Mucosa of descending colon (tissue), 3 donors: ENCODE results near the gene SLITRK5. TPM values are rescaled to one million over a fixed set of nuclear protein-coding genes. Genes with fewer than 3 reads are reported as not detected.

ENCODE experiments used
- ATAC-seq: fragments of 200-7000 bp; cut with Tn5 transposase; one replicate; pipeline ENCODE4 v1.9.1; 2020; ENCODE audit warnings: mild to moderate bottlenecking, moderate library complexity
- DNase-seq, 3 donors: peaks; one replicate each; pipeline ENCODE4 v3.0.0-alpha.2; 2020
- H3K36me3 ChIP-seq: fragments of 200-600 bp; one replicate; pipeline ENCODE4 v1.8.0; 2021; ENCODE audit warnings: low read depth, mild to moderate bottlenecking
- H3K4me1 ChIP-seq: fragments of 200-600 bp; one replicate; pipeline ENCODE4 v1.8.0; 2021; ENCODE audit warnings: low read depth, mild to moderate bottlenecking
- H3K4me3 ChIP-seq: fragments of 200-600 bp; one replicate; pipeline ENCODE4 v1.8.0; 2021; ENCODE audit warnings: mild to moderate bottlenecking
- H3K9me3 ChIP-seq: fragments of 200-600 bp; one replicate; pipeline ENCODE4 v1.8.0; 2021; ENCODE audit warnings: mild to moderate bottlenecking
- CTCF ChIP-seq: fragments of 200-600 bp; IDR thresholded peaks from one replicate; pipeline ENCODE4 v1.8.0; 2022; ENCODE audit warnings: antibody characterized with exemption, mild to moderate bottlenecking
- intact Hi-C, 2 donors: fragments of 100-400 bp; cut with DNase I in 1 of 2; cut with micrococcal nuclease in 1 of 2; formaldehyde crosslinking; loops; one replicate each; pipeline versions ENCODE4 v1.11.0 to v1.11.1; 2022; cut with DNase I, micrococcal nuclease
- total RNA-seq, 3 donors: library from RNA; stranded (reverse); fragmentation: NEBNext Ultra II Directional in 2 of 3; extraction: Animal tissue kit (Norgen Biotek cat#: 25700) in 2 of 3; gene quantifications; one replicate each; pipeline versions ENCODE4 v1.2.1 to v1.2.4, GENCODE V29; 2021 to 2023
- donor health status: DM: no; HTN: no; CAD: no; lungs with moderate emphysema.
- donor health status: DM: no; HTN: no; CAD: no.
- donor health status: DM: no; HTN: yes; CAD: no.

SLITRK5 gene
- total RNA-seq, 3 donors from 2014 or later = 0.10 to 0.38 (median 0.23) TPM

- TF ChIP-seq CTCF = no peak
- ATAC-seq (no peak), DNase-seq (no peak)
- H3K9me3 ChIP-seq = no peaks in the 10 kb centered on the region
- H3K4me3 ChIP-seq = no peak overlapping the region
- H3K4me1 ChIP-seq = no peaks in the 10 kb centered on the region
- intact Hi-C loops = no loop called here
- H3K36me3 ChIP-seq = no peaks in the 10 kb centered on the region
Observed at GRCh38 chr13:87684850-87685742, 13.9 kb downstream of the SLITRK5 start.

- H3K9me3 ChIP-seq = no peaks in the 10 kb centered on the region
- no peak for ATAC-seq
- no peaks in the 10 kb centered on the region for H3K36me3 ChIP-seq
- DNase-seq = no peak
- no peak for TF ChIP-seq CTCF
- intact Hi-C loops = no loop called here
- H3K4me1 ChIP-seq = no peaks in the 10 kb centered on the region
- H3K4me3 ChIP-seq = no peak overlapping the region
Observed at GRCh38 chr13:87696458-87696857, 25.3 kb downstream of the SLITRK5 start.

DNA sequence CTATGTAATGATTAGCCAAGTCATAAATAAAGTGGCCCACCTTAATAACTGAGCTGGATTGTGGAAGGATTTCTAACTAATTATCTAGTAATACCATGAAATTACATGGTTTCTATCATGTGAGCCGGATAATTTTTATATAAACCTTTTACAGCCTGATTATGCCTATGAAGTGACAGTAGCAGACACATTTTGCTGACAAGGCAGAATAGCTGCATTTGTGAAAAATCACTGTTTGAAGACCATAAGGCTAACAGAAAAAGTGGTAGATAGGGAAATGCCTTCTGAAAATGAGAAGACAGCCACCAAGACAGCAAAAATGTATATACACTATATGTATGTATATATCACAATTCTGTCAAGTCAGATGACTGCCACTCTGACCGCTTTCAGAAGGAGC lies 27.1 kb downstream of the SLITRK5 start:
- no peak overlapping the region for H3K4me3 ChIP-seq
- H3K36me3 ChIP-seq = no peaks in the 10 kb centered on the region
- DNase-seq = no peak
- no peak for TF ChIP-seq CTCF
- ATAC-seq = no peak
- no peaks in the 10 kb centered on the region for H3K4me1 ChIP-seq
- intact Hi-C loops = no loop called here
- no peaks in the 10 kb centered on the region for H3K9me3 ChIP-seq

DNA sequence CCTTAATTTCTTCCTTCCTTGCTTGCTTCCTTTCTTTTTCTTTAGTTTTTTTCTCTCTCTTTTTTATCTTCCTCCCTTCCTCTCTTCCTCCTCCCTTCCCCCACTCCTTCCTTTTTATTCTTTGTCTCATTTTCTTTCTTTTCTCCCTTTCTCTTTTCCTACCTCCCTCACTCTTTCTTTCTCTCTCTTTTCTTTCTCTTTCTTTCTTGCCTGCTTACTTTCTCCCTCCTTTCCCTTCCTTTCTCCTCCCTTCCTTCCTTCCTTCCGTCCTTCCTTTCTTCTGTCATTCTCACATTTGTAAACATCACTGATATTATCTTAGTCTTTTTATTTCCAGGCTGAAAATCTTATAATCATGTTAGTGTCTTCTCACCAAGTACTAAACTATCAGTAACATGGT lies 38.8 kb downstream of the SLITRK5 start:
- H3K4me1 ChIP-seq = no peaks in the 10 kb centered on the region
- DNase-seq (no peak), ATAC-seq (no peak)
- H3K9me3 ChIP-seq = no peaks in the 10 kb centered on the region
- no peak for TF ChIP-seq CTCF
- intact Hi-C loops = no loop called here
- H3K36me3 ChIP-seq = no peaks in the 10 kb centered on the region
- H3K4me3 ChIP-seq = no peak overlapping the region

DNA sequence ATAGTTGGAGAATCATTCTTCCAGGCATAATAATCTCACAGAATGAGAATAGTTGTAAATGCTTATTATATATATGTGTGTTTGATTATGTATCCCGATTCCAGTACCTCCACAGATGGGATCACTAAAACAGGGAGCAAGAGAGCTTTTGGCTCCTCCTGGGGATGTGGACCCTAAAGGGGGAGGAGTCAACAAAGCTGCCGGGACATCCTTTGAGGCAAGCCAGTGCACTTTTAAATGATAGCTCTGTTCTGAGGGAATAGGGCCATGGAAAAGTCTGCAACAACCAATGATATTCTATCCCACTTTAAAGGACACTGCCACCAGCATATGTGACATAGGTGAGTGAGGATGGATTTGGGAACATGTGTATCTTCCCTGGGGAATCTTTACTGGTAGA lies 40.8 kb downstream of the SLITRK5 start:
- ATAC-seq (no peak), DNase-seq (no peak)
- no peak overlapping the region for H3K4me3 ChIP-seq
- H3K36me3 ChIP-seq = no peaks in the 10 kb centered on the region
- intact Hi-C loops = no loop called here
- H3K9me3 ChIP-seq = no peaks in the 10 kb centered on the region
- TF ChIP-seq CTCF = no peak
- no peaks in the 10 kb centered on the region for H3K4me1 ChIP-seq
